ENCODE results near the gene RFTN1.

RFTN1 gene

GRCh38 chr3:16338999-16339398 lies 174.5 kb downstream of the RFTN1 start:
- in situ Hi-C loops (cut with HindIII; ENCODE audit: low sequenced_read_pairs) = no loop called here

- in situ Hi-C loops (cut with HindIII; ENCODE audit: low sequenced_read_pairs) = no loop called here
These were observed 175.5 kb downstream of the RFTN1 start for GRCh38 chr3:16337856-16338540.

- in situ Hi-C loops (cut with HindIII; ENCODE audit: low sequenced_read_pairs) = no loop called here
These were observed 176.7 kb downstream of the RFTN1 start for GRCh38 chr3:16336825-16337224.

- in situ Hi-C loops (cut with HindIII; ENCODE audit: low sequenced_read_pairs) = no loop called here
These were observed 177.5 kb downstream of the RFTN1 start for GRCh38 chr3:16335772-16336645.

GRCh38 chr3:16335333-16335732 lies 178.2 kb downstream of the RFTN1 start:
- in situ Hi-C loops (cut with HindIII; ENCODE audit: low sequenced_read_pairs) = no loop called here

GRCh38 chr3:16334909-16335308 lies 178.6 kb downstream of the RFTN1 start:
- in situ Hi-C loops (cut with HindIII; ENCODE audit: low sequenced_read_pairs) = no loop called here

GRCh38 chr3:16332904-16333426 lies 180.5 kb downstream of the RFTN1 start:
- in situ Hi-C loops (cut with HindIII; ENCODE audit: low sequenced_read_pairs) = no loop called here

GRCh38 chr3:16331319-16331883 lies 182.1 kb downstream of the RFTN1 start:
- in situ Hi-C loops (cut with HindIII; ENCODE audit: low sequenced_read_pairs) = no loop called here

- in situ Hi-C loops (cut with HindIII; ENCODE audit: low sequenced_read_pairs) = no loop called here
These were observed 183.1 kb downstream of the RFTN1 start for GRCh38 chr3:16330351-16330750.

GRCh38 chr3:16329826-16330129 lies 183.7 kb downstream of the RFTN1 start:
- in situ Hi-C loops (cut with HindIII; ENCODE audit: low sequenced_read_pairs) = no loop called here

GRCh38 chr3:16329036-16329825 lies 184.3 kb downstream of the RFTN1 start:
- in situ Hi-C loops (cut with HindIII; ENCODE audit: low sequenced_read_pairs) = no loop called here

GRCh38 chr3:16328124-16328523 lies 185.4 kb downstream of the RFTN1 start:
- in situ Hi-C loops (cut with HindIII; ENCODE audit: low sequenced_read_pairs) = no loop called here

GRCh38 chr3:16326724-16327349 lies 186.7 kb downstream of the RFTN1 start:
- in situ Hi-C loops (cut with HindIII; ENCODE audit: low sequenced_read_pairs) = no loop called here

- in situ Hi-C loops (cut with HindIII; ENCODE audit: low sequenced_read_pairs) = no loop called here
These were observed 187.6 kb downstream of the RFTN1 start for GRCh38 chr3:16325850-16326249.

GRCh38 chr3:16323737-16324136 lies 189.8 kb downstream of the RFTN1 start:
- in situ Hi-C loops (cut with HindIII; ENCODE audit: low sequenced_read_pairs) = no loop called here

- in situ Hi-C loops (cut with HindIII; ENCODE audit: low sequenced_read_pairs) = no loop called here
These were observed 191.3 kb downstream of the RFTN1 start for GRCh38 chr3:16322189-16322588.

GRCh38 chr3:16320711-16321110 lies 192.8 kb downstream of the RFTN1 start:
- in situ Hi-C loops (cut with HindIII; ENCODE audit: low sequenced_read_pairs) = no loop called here

- in situ Hi-C loops (cut with HindIII; ENCODE audit: low sequenced_read_pairs) = no loop called here
These were observed 193.8 kb downstream of the RFTN1 start for GRCh38 chr3:16319723-16320122.

GRCh38 chr3:16319307-16319706 lies 194.2 kb downstream of the RFTN1 start:
- in situ Hi-C loops (cut with HindIII; ENCODE audit: low sequenced_read_pairs) = no loop called here

GRCh38 chr3:16318176-16318575 lies 195.3 kb downstream of the RFTN1 start:
- in situ Hi-C loops (cut with HindIII; ENCODE audit: low sequenced_read_pairs) = no loop called here

- in situ Hi-C loops (cut with HindIII; ENCODE audit: low sequenced_read_pairs) = no loop called here
These were observed 195.9 kb downstream of the RFTN1 start for GRCh38 chr3:16317561-16317945.

Measured in endothelial cell of hepatic sinusoid (primary cell).